ENCODE results near the gene LPCAT3.
A peak's percentile ranks its signal among the peaks of the same experiment; 100 is the strongest.
"Not testable (repeated sequence)": the region's sequence is repeated elsewhere in the genome, so short reads cannot be mapped to it uniquely, and the experiment has no call there.

The LPCAT3 gene

DNA sequence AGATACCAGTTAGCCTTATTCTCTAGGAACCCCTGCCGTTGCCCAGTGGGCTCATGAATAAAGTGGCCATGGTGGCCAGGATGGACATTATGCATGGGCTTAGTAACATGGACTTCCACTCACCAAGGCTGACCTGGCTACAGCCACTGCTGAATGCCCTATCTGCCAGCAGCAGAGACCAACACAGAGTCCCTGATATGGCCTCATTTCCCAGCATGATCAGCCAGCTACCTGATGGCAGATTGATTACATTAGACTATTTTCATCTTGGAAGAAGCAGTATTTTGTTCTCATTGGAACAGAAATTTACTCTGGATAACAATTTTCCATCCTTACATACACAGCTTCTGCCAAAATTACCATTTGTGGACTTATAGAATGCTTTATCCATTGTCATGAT, 16.2 kb upstream of the LPCAT3 start:
- no peak for DNase-seq

DNA sequence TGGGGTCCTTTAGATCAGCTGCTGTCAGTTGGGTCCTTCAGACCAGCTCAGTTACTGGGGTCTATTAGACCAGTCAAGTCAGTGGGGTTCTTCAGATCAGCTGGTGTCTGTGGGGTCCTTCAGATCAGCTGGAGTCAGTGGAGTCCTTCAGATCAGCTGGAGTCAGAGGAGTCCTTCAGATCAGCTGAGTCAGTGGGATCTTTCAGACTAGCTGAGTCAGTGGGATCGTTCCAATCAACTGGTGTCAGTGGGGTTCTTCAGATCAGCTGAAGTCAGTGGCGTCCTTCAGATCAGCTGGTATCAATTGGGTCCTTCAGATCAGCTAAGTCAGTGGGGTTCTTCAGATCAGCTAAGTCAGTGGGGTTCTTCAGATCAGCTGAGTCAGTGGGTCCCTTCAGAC, 14.7 kb upstream of the LPCAT3 start:
- DNase-seq, result no peak

DNA sequence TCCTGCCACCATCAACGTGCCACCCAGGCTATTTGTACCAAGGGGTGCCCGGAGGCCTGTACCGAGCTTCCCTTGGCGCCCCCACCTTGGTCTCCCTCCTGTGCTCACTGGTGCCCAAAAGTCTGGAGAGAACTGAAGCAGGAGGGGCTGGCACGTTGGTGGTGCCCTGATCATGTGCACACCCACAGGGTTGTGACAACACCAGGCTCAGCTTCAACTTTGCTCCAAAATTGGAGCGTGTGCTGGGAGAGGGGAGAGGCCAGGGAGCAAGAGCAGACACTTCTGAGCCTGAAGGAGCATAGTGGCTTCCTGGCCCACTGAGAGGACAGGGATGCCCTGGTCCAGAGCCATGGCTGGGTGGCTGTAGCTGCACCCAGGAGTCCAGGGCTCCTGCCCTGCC, 13.0 kb upstream of the LPCAT3 start:
- no peak for DNase-seq

DNA sequence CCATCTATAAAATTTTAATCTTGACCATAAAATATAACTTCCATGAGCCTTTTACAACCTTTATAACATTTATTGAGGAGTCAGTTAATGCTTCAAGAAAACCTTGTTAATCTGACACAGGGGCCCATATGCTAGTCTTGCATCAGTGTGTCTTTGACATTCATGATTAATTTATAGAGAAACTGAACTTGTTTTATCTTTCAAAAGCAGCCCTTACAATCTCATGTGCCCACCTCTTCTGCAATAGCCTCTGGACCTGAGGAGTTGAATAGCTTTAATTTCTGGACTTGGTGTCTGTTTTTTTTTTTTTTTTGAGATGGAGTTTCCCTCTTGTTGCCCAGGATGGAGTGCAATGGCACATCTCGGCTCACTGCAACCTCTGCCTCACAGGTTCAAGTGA, 8.6 kb upstream of the LPCAT3 start:
- no peak for DNase-seq

DNA sequence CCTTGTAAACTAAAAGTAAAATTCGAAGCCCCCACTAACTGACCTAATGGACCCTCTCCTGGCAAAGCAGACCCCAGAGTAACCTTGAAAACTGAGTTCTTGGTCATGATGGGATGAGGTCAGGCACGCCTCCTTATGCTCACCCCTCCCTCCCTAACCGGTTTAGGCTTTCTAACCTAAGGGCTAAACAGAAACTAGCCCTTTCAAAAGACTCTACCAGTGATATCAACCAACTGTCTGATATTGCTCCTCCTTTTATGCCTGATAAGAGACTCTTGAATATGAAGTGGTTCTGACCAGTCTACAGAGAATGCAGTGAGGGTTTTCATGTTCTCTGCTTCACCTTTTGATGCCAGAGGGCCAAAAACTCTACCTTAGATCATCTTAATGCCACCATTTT, 4.8 kb upstream of the LPCAT3 start:
- no peak for DNase-seq

DNA sequence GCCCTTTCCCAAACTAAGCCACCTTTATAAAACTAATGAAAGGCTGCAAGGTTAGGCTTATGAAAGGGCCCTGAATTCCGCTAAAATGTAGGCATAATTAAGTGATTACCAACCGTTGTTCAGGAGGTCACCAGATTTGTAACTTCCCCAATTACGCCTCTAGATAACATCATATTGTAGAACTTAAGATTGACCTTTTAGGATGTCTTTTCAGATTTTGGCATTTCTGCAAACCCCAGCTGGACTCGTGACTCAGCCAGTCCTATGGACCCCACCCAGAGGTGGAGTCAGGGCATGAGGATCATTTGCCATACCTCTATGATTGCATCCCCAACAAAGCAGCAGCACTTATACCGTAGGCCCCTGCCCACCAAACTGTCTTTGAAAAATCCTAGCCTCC, 3.7 kb upstream of the LPCAT3 start:
- peak; percentile 10 for DNase-seq

DNA sequence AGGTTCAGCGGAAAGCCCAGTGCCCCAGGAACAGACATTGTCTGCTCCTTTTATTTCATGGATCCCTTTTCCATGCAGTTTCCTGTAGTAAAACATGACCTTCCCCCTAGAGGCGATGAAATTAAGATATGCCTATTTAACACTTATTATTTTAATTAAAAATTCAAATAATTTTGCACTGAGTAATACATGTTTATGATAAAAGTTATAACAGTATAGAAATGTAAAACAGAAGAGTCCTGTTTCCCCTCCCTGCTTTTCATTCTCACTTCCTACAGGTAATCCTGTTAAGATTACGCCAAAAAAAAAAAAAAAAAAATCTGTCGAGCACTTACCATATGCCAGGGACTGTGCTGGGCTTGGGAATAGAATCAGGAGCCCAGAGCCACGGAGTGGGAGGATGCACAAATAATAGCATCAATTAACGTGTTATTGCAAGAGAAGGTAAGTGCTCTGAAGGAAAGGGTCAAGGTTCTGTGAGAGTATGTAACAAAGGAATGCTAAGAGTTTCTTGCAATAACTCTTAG, 830 bp upstream of the LPCAT3 start:
- no peak for DNase-seq

DNA sequence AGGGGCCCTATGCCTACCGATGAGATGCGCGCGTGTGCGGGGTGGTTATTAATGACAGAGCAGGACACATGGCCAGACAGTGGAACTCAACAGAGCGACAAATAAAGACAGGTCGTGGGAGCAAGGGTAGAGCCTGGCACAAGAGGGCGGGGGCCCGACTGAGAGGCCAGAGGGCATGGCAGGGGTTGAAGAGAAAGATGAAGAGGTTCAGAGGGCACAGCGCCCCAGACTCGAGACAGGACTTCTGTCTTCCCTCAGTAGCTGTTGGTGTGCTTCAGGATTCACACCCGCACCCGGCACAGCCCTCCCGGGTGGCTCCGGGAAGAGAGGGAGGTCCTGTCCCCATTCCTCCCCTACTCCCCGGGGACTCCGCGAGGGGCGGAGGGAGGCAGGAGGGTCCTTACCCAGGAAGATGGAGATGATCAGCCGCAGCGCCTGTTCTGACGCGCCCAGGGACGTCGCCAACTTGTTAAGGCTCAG, 366 bp downstream of the LPCAT3 start:
- no peak for DNase-seq

DNA sequence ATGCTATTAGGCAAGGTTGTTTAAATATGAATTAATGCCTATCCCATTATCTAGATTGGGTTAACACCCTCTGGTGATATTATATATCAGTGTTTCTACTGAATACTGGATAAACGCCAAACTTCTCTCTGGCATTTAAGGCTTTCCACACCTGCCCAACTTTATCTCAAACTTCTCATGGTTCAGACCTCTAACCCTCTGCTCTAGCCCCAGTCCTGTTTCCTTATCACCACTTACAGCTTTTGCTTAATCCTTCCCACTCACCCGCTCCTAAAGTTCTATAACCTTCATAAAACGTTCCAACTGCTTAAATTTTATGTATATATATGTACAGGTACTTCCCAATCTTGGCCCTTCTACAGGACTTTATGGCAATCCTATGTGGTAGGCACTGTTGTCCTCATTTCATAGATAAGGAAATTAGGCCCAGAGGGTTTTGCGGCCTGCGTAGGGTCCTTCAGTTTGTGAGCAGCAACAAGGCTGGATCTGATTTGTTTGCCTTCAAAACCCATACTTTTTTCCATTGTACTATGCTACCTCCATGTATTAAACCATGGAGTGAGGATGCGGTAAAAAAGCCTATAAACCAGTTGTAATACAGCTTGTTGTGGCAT, 1.2 kb downstream of the LPCAT3 start:
- DNase-seq, result no peak

DNA sequence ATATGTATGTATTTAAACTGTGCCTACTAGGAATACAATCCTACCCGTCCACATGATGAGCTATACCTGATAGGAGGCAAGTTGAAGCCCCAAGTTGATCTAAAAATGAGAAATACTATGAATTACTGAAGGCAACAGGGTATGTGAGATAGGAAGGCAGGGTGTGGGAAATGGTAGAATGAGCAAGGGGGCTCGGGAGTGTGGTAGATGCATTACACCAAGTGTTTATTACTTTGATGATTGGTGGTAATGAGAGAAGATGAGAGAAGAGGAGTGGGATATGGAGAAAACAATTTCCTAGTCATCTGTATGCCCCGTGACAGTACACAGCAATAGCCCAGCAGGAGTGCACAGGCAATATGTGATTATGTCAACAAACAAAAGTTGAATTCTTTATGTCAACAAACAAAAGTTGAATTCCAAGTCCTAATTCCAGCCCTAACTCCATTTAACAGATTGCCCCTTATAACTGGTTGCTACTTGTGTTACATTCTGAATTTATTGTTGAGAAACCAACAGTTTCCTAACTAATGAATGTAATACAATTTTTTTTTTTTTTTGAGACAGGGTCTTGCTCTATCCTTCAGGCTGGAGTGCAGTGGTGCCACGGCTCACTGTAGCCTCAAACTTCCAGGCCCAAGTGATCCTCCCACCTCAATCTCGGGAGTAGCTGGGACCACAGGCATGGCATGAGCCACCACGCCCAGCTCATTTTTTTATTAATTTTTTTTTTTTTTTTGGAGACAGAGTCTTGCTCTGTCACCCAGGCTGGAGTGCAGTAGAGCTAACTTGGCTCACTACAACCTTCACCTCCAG, 2.5 kb downstream of the LPCAT3 start:
- DNase-seq, result no peak

DNA sequence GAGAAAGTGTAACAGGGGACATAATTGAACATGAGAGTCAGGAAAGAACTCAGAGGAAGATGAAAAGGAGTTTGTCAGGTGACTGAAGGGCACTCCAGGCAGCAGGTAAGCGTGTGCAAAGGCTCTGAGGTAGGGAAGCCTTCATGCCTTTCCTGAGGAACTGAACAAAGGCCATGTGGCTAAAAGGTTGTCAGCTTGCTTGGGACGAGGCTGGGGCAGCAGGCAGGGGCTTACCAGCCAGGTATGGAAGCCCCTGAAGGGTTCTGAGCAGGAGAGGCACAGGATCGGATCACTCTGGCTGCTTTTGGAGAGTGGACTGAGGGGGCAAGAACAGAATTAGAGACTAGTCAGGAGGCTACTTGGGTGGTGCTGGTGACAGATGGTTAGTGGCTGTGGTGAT, 5.2 kb downstream of the LPCAT3 start:
- DNase-seq, result no peak

DNA sequence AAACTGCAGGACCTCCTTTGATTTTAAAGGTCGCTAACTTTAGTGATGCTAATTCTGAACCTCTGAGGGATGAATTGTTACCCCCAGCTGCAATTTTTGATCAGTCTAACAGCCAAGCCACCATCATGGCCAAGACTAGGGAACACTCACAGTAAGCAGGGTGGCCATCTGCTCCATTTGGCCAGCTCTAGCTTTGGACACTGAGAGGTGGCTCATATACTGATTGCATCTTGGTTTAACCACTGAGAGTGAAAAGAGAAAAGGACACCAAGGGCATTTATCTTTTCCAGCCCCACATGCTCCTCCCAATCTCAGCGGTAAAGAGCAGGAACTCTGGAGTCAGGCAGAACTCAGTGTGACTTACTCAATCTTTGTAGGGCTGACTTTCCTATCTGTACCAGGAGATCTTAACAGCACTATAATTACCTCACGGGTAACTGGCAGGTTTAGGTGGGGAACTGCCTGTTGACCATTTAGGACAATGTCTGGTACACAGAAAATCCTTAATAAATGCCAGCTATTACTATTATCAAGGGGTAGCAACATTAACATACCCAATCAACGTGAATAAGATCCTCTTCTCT, 6.2 kb downstream of the LPCAT3 start:
- no peak for DNase-seq

DNA sequence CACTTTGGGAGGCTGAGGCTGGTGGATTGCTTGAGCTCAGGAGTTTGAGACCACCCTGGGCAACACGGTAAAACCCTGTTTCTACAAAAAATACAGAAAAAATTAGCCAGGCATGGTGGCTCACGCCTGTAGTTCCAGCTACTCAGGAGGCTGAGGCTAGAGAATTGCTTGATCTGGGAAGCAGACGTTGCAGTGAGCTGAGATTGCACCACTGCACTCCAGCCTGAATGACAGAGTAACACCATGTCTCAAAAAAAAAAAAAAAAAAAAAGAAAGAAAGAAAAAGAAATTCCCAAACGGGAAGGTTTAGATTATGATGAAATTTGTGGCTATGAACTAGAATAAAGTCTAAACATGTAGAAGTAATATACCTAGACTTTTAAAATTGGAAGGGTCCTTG, 6.9 kb downstream of the LPCAT3 start:
- not testable (repeated sequence) for DNase-seq

DNA sequence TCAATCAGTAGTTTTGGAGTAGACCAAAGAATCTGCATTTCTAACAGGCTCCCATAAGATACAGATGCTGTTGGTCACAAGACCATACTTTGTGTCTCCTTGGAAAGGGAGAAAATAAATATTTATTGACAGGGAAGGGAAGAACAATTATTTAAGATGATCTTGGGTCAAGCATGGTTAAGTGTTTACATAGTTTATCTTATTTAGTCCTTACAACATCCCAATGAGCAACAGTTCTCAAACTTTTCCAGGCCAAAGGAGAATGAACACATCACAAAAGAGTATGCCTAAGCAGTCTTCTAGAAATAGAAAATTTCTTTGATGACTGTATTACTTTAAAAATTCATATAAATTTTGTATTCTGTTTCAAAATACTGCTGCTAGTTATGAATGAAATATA, 8.8 kb downstream of the LPCAT3 start:
- DNase-seq, result no peak

DNA sequence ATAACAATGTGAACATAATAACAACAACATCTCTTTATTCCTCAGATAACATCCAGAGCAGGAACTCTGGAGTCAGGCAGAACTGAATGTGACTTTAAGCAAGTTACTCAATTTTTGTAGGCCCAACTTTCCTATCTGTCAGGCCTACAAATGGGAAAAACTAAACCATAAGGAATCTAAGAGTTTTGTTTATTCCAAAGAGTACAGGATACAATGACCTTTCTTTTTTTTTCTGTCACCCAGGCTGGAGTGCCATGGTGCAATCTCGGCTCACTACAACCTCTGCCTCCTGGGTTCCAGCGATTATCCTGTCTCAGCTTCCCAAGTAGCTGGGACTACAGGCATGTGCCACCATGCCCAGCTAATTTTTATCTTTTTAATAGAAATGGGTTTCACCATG, 9.4 kb downstream of the LPCAT3 start:
- no peak for DNase-seq

DNA sequence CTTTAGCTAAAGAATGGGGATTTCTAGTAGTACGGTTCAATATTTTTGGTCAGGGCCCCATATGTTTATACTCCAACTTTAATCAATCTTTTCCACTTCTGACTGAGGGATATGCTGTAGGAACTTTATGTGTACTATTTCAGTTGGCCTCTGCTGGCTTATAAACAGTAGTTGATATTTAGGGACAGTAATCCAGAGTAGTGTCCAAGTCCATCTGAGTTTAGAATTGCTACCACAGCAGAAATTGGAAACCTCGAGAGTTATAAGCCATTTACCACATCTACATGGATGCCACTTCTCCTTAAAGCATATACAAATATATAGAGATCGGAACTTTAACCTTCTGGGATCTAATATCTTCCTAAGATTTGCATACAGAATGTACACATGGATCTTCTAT, 11.6 kb downstream of the LPCAT3 start:
- DNase-seq, result no peak

DNA sequence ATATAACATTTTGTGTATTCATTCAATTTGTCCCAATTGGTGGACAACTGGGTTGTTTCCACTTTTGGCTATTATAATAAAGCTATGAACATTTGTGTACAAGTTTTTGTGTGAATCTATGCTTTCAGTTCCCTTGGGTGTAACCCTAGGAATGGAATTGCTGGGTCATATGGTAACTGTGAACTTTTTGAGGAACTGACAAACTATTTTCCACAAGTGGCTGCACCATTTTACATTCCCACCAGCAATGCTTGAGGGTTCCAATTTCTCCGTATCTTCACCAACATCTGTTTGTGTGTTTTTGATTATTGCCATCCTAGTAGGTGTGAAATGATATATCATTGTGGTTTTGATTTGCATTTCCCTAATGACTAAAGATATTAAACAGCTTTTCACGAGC, 13.0 kb downstream of the LPCAT3 start:
- DNase-seq, result no peak

DNA sequence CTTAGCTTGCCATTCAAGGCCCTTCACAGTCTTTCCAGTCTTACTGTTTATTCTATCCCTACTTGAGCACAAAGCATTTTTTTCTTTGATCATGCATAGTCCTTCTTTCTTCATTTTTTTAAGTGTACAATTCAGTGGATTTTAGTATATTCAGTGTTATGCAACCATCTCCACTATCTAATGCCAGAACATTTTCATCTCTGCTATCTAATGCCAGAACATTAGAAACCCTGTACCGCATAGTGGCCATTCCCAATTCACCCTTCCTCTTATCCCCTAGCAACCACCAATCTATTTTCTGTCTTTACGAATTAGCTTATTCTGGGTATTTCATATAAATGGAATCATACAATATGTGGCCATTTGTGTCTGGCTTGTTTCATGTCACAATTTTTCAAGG, 13.4 kb downstream of the LPCAT3 start:
- no peak for DNase-seq

DNA sequence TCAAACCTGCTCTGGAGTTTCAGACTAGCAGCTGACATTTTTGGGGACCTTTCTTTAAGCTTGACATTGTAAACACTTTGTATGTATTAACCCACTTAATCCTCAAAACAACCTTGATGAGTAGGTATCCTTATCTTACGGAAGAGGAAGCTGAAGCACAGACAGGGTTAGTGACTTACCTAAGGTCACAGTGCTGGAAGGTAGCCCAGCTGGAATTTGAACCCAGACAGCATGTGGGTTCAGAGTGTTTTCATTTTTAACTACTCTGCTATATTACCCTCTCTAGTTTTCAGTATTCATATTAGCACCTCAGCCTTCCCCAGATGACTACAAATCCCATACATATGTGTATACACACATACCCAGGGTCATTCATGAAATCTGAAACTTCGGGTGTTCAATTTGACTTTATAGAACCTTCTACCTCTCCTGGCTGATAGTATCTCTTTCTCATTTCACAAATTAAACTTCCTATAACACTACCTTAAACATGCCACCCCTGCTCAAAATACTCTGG, 13.9 kb downstream of the LPCAT3 start:
- no peak for DNase-seq

DNA sequence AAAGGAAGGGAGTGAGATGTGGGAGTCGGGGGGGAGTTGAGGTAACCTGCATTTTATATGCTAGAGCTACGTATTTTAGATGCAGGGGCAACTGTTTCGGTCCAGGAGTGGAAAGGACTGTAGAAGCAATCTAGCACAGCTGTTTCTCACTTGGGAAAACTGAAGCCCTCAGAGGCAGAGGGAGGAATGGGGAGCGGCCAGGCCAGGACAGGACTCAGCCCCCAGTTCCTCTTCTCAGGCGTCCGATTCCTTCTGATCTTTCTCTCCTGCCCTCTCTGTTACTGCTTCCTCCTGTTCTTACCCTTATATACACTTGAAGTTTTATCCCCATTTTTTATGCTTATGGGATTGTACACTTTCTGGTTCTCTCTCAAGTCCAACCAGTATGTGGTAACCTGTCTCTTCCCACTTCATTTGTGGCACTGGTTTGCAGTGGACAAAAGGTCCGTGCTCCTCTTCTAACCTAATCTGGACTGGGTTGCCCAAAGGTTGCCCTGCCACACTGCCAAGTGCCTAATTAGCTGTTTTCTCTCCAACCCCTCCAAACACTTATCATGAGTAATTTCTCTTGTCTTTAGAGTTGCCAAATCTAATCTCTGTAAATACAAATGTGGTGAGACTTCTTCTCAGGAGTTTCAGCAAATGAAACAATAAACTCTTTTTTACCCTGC, 16.2 kb downstream of the LPCAT3 start:
- no peak for DNase-seq

DNA sequence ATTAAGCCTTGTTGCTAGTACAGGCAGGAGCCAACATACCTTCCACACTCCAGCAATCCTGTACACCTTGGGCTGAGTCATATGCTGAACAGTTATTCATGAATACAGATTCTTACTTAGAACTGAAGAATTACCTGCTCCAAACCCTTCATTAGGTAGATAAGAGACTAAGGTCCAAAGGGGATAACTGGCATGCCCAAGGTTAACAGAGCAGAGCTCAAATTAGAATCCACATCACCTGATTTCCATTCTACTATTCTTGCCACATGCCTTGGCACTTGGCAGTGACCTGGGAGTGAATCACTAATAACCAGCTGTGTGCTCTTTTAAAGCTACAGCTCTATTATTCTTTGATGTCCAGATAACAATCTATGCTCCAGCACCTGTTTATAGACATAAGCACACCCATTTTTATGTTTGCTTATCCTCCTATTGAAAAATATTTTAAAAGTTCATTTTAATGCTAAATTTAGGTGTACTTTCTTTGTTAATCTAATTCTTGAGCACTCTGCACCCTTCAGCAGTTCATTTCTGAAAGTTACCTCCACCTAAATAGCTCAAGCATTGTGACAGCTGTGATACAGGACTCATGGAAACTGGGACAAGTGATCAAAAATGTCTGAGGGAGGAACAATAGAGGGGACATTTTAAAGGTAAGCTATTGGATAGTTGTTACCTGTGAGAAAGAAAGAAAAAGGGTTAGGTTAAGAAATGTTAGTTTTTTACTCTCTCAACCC, 19.4 kb downstream of the LPCAT3 start:
- DNase-seq, result no peak

DNA sequence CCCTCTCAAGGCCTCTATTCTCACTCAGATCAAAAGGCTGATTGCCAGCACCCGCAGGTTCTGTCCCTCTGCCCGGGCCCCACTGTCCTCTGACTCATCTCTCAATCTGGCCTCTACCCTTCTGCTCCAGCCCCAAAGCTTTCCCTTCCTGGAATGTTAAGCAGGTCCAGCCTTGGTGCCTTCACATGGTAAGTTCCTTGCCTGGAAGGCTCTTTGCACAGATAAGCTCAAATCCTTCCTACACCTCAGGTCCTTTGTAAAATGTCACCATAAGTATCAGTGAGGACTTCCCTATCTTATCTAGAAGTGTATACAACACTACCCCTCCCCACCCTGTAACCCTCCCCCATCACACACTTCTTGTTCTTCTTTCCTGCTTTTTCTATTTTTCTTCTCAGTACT, 22.2 kb downstream of the LPCAT3 start:
- DNase-seq, result no peak
